Measurements from ENCODE around the gene AADAC.

GRCh38 chr3:151817473-151817872 lies 3.6 kb downstream of the AADAC start:
- TF ChIP-seq POLR2A (IDR thresholded peaks at IDR 0.05) (no peak), CTCF (IDR thresholded peaks at IDR 0.05) (no peak)
